Sigmoid colon (tissue), 4 donors: Measurements from ENCODE around the gene METRNL.

ENCODE experiments used
- CTCF ChIP-seq, 4 experiments: fragments of 450-650 bp in 3 of 4; fragments of 200-600 bp in 1 of 4; IDR thresholded peaks; one replicate each; pipeline ENCODE4 v1.5.1; 2016 to 2019; ENCODE audit warnings: antibody characterized with exemption in 4 of 4, mild to moderate bottlenecking in 3 of 4, moderate library complexity in 2 of 4
- EP300 ChIP-seq, 4 donors: sonication (generic); formaldehyde crosslinking; IDR thresholded peaks; one replicate each; pipeline ENCODE4 v1.6.1; 2017; ENCODE audit warnings: antibody characterized with exemption in 4 of 4
- POLR2A ChIP-seq, 2 donors: fragments of 450-650 bp; IDR thresholded peaks; one replicate each; pipeline ENCODE4 v1.6.1; 2016; ENCODE audit warnings: antibody characterized with exemption in 2 of 2, mild to moderate bottlenecking in 2 of 2, moderate library complexity in 2 of 2
- POLR2AphosphoS5 ChIP-seq, 4 donors: sonication (generic); formaldehyde crosslinking; IDR thresholded peaks; one replicate each; pipeline ENCODE4 v1.6.1; 2017; ENCODE audit warnings: antibody characterized with exemption in 4 of 4

- TF ChIP-seq CTCF (IDR thresholded peaks at IDR 0.05) (no peak), EP300 (IDR thresholded peaks at IDR 0.05) (no peak), POLR2A (IDR thresholded peaks at IDR 0.05) (no peak), POLR2AphosphoS5 (IDR thresholded peaks at IDR 0.05) (no peak)
These were observed 4.0 kb upstream of the METRNL start for GRCh38 chr17:83075270-83075880.
